NT2/D1 (cell line): Measurements from ENCODE around the gene CDCA3.

Experiments
- SUZ12 ChIP-seq: IDR thresholded peaks from 2 replicates; pipeline ENCODE4 v1.6.1; 2011; ENCODE audit not compliant: insufficient read length, insufficient read depth; ENCODE audit errors: extremely low read depth
- YY1 ChIP-seq: IDR thresholded peaks from 2 replicates; pipeline ENCODE4 v1.6.1; 2011; ENCODE audit not compliant: insufficient read length, insufficient read depth

DNA sequence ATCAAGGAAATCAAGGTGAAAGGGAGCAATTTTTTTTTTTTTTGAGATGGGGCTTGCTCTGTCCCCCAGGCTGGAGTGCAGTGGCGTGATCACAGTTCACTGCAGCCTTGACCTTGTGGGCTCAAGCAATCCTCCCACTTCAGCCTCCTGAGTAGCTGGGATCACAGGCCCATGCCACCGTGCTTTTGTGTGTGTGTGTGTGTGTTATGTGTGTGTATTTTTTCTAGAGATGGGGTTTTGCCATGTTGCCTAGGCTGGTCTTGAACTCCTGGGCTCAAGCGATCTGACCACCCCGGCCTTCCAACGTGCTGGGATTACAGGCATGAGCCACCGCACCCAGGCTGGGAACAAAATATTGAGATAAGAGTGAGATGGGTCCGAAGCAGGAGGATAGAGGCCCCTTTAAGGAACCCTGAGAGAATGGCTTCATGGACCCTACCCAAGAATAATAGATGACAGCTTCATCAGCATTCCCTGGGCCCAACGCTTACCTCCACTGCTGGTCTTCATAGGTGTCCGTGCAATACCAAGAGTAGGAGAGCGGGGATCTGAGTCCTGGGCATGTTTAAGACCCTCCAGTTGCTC is 1.0 kb downstream of the CDCA3 start:
- TF ChIP-seq YY1: no peak
- no peak for TF ChIP-seq SUZ12
